Stimulated activated CD8-positive, alpha-beta memory T cell treated with anti-CD3 and anti-CD28 coated beads, Interleukin-2, amount 100 ng/mL, for 1 hour (primary cell): Measurements from ENCODE around the gene UBXN7.
"Not testable (repeated sequence)": the region's sequence is repeated elsewhere in the genome, so short reads cannot be mapped to it uniquely, and the experiment has no call there.

Experiments
- DNase-seq, 2 donors: peaks; one replicate each; pipeline ENCODE4 v3.0.0-alpha.2; 2020; ENCODE audit warnings: low read depth in 2 of 2

The UBXN7 gene

DNA sequence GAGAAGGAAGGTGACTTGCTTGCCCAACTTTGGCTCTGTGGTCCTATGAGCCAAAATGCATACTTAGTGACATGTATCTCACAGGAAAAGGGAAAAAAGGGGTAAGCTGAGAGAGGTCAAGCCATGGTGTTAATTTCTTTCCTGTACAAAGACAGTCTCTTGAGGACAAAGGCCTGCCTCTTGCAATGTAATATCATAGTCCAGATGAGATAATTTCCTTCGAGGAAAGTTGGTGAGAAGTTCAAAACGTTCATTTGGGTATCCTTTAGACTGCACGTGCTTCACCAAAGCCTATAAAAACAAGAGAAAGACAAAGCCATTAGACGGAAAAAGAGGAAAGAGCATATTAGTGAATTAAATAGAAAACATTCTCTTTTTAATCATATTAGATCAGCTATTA is 75.7 kb downstream of the UBXN7 start:
- DNase-seq, result no peak

GRCh38 chr3:196355668-196356067 is 76.6 kb downstream of the UBXN7 start:
- no peak for DNase-seq

DNA sequence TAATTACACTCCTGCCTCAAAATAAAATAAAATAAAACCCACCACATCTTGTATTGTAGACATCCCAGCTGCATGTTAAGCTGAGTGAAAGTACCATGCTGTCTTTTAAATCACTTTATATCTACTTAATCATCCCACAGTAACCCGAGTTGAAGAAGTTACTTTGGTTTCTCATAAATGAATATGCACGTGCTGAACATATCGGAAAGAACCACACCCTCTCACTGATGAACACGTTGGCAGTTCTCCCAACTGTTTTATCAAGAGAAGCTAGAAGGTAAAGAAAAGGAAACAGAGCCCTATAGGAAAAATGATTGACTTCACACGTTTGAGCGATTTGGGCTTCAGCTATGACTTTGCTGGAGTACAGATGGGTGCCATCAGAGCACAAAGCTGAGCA is 78.1 kb downstream of the UBXN7 start:
- no peak for DNase-seq

DNA sequence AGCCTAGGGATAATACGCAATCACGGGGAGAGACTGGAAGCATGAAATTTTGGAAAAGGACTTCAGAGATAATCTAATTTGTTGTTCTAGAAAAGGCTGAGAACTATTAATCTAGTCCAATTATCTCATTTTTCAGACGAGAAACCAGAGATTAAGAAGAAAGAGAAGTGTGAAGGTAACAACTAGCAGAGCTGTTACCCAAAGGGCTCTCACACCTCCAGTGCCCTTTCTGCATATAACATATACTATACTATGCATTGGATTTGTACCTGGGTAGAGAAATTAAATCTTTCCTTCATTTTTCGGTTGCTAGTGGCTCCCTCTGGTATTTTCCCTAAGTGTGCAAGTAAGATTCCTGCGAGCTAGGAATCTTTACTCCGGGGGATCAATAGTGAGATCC is 80.7 kb downstream of the UBXN7 start:
- DNase-seq, result no peak

DNA sequence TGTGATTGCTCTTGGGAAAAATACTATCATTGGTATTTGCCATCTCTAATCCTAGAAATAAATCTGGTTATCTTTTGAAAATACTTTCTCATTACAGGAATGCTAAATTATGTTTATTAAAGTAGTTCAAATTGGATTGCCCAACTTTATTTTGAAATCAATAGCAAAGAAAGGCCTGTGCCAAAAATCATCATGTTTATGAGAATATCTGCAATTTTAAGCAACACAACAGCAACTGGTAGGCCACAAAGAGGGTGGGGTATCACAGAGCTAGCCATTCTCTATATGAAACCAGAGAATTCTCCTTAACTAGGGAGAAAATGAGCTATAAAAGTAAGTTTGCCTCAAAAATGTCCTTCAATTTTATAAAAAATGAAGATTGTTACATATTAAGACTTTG is 82.2 kb downstream of the UBXN7 start:
- no peak for DNase-seq

GRCh38 chr3:196348698-196349097 is 83.5 kb downstream of the UBXN7 start:
- DNase-seq, result no peak

DNA sequence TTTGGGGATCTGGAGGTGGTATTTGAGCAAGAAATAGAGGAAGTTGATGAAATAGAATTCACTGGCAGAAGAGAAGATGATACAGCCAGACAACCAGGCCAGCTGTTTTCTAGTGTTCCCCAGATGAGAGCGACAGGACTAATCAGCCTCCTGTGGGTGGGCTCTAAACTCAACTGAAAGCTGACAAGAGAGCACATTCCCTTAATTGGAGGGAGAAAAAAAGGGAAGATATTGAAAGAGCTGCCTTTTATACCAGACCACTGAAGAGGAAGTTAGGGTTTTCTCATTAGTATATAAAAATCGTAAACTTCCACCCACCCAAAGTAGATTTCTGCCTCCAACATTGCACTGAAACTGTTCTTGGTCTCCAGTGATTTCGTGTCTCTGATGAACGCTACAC is 87.6 kb downstream of the UBXN7 start:
- no peak for DNase-seq

GRCh38 chr3:196343917-196344316 is 88.3 kb downstream of the UBXN7 start:
- DNase-seq, result not testable (repeated sequence)

GRCh38 chr3:196341137-196341536 is 91.1 kb downstream of the UBXN7 start:
- no peak for DNase-seq

- no peak for DNase-seq
These were observed 91.8 kb downstream of the UBXN7 start for GRCh38 chr3:196340466-196340865.

DNA sequence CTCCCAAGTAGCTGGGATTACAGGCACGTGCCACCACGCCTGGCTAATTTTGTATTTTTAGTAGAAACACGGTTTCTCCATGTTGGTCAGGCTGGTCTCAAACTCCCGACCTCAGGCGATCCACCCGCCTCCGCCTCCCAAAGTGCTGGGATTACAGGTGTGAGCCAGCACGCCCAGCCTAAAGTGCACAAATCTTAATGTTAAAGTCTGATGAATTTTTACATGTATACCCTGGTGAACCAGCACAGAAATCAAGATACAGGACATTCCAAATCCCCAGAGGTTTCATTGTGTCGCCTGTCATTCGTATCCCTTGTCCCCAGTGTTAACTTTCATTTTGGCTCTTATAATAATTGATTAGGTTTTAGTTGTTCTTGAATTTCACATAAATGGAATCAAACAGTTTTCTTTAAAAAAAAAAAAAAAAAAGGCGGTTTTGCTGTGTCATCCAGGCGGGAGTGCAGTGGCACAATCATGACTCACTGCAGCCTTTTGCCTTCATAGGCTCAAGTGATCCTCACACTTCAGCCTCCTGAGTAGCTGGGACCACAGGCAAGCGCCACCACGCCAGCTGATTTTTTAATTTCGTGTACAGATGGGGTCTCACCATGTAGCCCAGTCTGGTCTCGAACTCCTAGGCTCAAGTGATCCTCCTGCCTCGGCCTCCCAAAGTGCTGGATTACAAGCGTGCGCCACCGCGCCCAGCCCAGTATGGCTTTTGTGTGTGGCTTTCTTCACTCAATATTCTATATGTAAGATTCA is 92.6 kb downstream of the UBXN7 start:
- DNase-seq, result no peak

DNA sequence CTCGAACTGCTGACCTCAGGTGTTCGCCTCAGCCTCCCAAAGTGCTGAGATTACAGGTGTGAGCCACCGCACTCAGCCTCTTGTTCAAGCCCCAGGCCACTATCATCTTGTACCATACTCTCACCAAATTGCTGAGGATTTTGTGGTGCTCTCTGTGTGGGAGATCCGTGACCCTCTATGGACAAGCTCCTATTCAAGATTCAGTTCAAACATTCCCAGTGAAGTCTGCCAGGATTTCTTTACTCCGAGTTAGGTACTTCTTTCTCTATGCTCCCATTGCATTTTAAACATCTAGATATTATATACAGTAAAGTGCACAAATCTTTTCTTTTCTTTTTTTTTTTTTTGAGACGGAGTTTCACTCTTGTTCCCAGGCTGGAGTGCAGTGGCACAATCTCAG is 93.2 kb downstream of the UBXN7 start:
- no peak for DNase-seq

DNA sequence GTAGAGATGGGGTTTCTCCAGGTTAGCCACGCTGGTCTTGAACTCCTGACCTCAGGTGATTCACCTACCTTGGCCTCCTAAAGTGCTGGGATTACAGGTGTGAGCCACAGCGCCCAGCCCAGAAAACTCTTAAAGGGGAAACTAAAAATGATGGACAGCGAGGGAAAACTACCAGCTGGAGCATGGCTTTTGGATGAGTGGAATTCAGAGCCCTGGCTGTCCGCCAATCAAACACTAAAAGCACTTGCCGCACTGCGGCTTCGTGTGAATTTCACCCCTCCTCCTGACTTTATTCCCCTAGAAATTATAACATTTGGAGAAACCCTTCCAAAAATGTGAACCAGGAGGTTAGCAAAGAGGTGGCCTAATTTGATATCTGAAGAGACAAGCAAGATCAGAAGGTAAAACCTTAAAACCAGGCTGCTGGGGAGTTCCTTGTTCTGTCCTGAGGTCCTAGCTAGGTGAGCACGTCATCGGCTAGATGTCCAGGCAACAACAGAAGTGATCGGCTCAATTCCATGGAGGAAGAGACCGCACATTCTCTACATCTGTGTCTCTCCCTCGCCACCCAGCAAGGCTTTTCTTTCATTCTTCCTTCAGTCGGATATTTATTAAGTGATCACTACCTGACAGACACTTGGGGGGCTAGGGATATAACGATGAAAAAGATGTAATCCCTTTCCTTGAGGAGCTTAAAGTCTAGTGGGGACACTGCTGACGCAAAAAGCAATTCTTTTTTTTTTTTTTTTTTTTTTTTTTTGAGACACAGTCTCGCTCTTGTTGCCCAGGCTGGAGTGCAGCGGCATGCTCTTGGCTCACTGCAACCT is 95.7 kb downstream of the UBXN7 start:
- no peak for DNase-seq

DNA sequence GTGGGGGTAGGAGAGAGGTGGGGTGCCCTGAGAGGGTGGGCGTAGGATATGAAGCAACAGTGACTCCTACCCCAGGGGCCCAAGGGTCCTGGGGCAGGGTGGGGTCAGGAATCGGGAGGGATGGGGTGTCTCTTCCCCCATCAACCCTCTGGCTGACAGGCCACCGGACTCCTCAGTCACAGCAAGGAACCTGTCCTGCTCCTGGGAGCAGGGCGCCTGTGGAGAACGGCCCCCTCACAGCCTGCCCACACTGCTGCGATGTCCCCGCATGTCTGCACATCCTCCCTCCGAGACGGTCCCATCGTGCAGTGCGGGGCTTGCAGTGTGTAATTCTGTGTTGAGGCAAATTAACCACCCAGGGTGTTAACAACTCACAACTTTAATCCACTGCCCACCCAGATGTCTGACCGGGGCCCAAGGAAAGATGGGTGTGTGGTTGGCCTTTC is 96.7 kb downstream of the UBXN7 start:
- no peak for DNase-seq

- no peak for DNase-seq
These were observed 97.2 kb downstream of the UBXN7 start for GRCh38 chr3:196334982-196335381.

GRCh38 chr3:196332168-196332567 is 100.1 kb downstream of the UBXN7 start:
- no peak for DNase-seq

DNA sequence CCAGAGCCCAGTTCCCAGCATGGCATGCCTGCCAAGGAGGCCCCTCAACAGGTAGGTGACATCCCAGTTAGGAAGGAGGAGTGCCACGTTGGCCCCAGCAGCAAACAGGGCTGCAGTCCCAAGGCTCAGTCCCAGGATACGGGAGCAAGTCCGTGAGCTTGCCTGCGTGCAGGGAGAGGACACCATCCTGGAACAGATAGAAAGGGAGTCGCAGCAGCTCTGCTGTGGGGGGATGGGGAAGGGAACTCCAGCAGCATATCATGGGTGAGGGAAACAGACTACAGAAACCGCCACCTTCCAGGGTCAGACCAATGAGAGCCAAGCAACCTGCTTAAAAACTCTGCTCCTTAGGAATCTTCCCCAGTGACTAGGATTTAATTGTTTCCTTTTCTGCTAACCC is 104.8 kb downstream of the UBXN7 start:
- DNase-seq, result no peak

- no peak for DNase-seq
These were observed 105.3 kb downstream of the UBXN7 start for GRCh38 chr3:196326936-196327335.

GRCh38 chr3:196323691-196324090 is 108.5 kb downstream of the UBXN7 start:
- no peak for DNase-seq

GRCh38 chr3:196323016-196323415 is 109.2 kb downstream of the UBXN7 start:
- DNase-seq, result no peak

GRCh38 chr3:196321162-196321561 is 111.1 kb downstream of the UBXN7 start:
- DNase-seq, result no peak

DNA sequence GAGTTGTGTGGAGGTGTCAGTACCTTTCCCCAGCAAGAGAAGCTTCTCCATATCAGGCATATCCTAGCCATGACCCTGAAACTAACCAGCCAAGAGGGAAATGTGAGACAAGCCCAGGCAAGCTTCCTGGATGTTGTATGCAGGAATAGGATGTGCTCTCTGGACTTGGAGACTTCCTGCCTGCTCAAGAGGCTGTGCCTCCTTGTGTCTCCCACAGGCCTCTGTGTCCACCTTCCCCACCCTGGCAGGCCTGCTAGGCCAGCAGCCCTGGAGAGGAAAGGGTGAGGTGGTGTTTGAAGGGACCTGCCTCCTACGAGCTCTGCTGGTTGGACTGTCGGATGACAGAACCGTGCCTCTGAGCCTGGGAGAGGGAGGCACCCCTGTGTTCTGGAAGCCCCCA is 112.1 kb downstream of the UBXN7 start:
- no peak for DNase-seq
